Lung (tissue), 12 donors: Measurements from ENCODE around the gene BCAN. TPM values are rescaled to one million over a fixed set of nuclear protein-coding genes. Genes with fewer than 3 reads are reported as not detected.

ENCODE experiments used
- ATAC-seq: fragments of 200-7000 bp; cut with Tn5 transposase; one replicate; pipeline ENCODE4 v1.9.1; 2020; ENCODE audit warnings: moderate number of reproducible peaks; ENCODE audit not compliant: insufficient read depth, low FRiP score
- DNase-seq, 3 donors: peaks; one replicate each; pipeline ENCODE4 v3.0.0-alpha.2; 2013 to 2017
- H3K27ac ChIP-seq, 2 donors: one replicate each; pipeline ENCODE4 v1.5.1; 2013; ENCODE audit warnings: mild to moderate bottlenecking in 2 of 2, moderate library complexity in 2 of 2, control low read depth in 1 of 2, inconsistent platforms in 1 of 2, low read depth in 1 of 2, low read length in 1 of 2
- H3K27me3 ChIP-seq, 3 donors: one replicate each; pipeline ENCODE4 v1.5.1; 2013; ENCODE audit warnings: low read length in 2 of 3; ENCODE audit not compliant: control insufficient read depth in 3 of 3, insufficient read depth in 3 of 3
- H3K36me3 ChIP-seq, 4 donors: one replicate each; pipeline ENCODE4 v1.5.1; 2013; ENCODE audit warnings: low read length in 4 of 4, mild to moderate bottlenecking in 1 of 4, moderate library complexity in 1 of 4; ENCODE audit not compliant: control insufficient read depth in 4 of 4, insufficient read depth in 4 of 4
- H3K4me1 ChIP-seq, 5 donors: one replicate each; pipeline ENCODE4 v1.5.1; 2013; ENCODE audit warnings: low read length in 5 of 5, mild to moderate bottlenecking in 2 of 5, moderate library complexity in 1 of 5; ENCODE audit not compliant: control insufficient read depth in 5 of 5, insufficient read depth in 5 of 5
- H3K4me3 ChIP-seq: one replicate; pipeline ENCODE4 v1.5.1; 2013; ENCODE audit warnings: mild to moderate bottlenecking, control low read depth, moderate library complexity
- H3K9ac ChIP-seq, 2 donors: one replicate each; pipeline ENCODE4 v1.5.1; 2013; ENCODE audit warnings: low read length in 2 of 2, control low read depth in 1 of 2; ENCODE audit not compliant: insufficient read depth in 1 of 2
- H3K9me3 ChIP-seq, 4 donors: one replicate each; pipeline ENCODE4 v1.5.1; 2013; ENCODE audit warnings: low read length in 3 of 4, mild to moderate bottlenecking in 1 of 4, moderate library complexity in 1 of 4; ENCODE audit not compliant: control insufficient read depth in 4 of 4, insufficient read depth in 3 of 4
- WGBS, 2 donors: extraction: QIAGEN DNeasy Blood & Tissue Kit; methylation state at CpG; one replicate each; pipeline ENCODE4 v1.1.7; 2013; 5-methylcytosine and 5-hydroxymethylcytosine counted together
- polyA plus RNA-seq, 2 donors: library from polyadenylated mRNA; stranded (reverse); fragments of 200-250 nt; gene quantifications; one replicate each; pipeline ENCODE4 v1.2.1, GENCODE V29; 2013
- total RNA-seq, 2 donors: library from RNA; depleted of rRNA in 1 of 2; stranded (reverse); fragments of >200 nt in 1 of 2; gene quantifications; one replicate each; pipeline ENCODE4 v1.2.1, GENCODE V29; 2014 to 2021
- TF ChIP-seq, protein P1 (sequence below): IDR thresholded peaks from 2 replicates; pipeline ENCODE4 v1.5.1; 2012; ENCODE audit warnings: mild to moderate bottlenecking; ENCODE audit errors: control extremely low read depth, extremely low read depth
- donor health status: control.
- donor health status: control.
- donor health status: Bipolar disorder and iron deficiency.
- donor health status: healthy.
- donor health status: DM: yes; HTN: yes; CAD: no.

BCAN gene
- total and polyA plus RNA-seq, 4 donors = 0.05 to 1.1 (median 0.12) TPM

DNA sequence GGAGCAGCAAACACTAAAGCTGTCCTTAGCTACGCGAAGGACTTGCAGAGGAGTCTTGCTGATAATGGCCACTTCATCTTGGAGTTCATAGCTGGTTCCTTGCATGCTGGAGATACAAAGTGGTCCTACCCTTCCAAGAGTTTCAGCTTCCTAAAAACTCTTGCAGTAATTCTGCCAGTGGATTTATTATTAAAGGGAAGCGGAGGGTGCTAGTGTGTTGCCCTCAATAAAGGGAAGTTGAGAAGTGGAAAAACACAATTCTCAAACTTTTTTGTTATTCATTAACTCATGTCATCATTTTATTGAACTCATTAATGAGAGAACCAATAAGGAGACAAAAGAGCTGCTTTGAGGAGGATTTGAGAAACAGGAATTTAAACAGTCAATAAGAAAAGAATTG lies 29.3 kb upstream of the BCAN start:
- Histone ChIP-seq H3K9ac (no peak overlapping the region), H3K27ac (no peak overlapping the region), H3K9me3 (no peaks in the 10 kb centered on the region), H3K36me3 (no peaks in the 10 kb centered on the region), H3K4me3 (no peak overlapping the region), H3K27me3 (peaks cover 0 to 11% (median 5%) of the 10 kb centered on the region in 3 donors), H3K4me1 (peaks cover 0 to 8% (median 3%) of the 10 kb centered on the region in 5 donors)
- no peak for DNase-seq
- ATAC-seq = no peak
- TF ChIP-seq, protein P1, sequence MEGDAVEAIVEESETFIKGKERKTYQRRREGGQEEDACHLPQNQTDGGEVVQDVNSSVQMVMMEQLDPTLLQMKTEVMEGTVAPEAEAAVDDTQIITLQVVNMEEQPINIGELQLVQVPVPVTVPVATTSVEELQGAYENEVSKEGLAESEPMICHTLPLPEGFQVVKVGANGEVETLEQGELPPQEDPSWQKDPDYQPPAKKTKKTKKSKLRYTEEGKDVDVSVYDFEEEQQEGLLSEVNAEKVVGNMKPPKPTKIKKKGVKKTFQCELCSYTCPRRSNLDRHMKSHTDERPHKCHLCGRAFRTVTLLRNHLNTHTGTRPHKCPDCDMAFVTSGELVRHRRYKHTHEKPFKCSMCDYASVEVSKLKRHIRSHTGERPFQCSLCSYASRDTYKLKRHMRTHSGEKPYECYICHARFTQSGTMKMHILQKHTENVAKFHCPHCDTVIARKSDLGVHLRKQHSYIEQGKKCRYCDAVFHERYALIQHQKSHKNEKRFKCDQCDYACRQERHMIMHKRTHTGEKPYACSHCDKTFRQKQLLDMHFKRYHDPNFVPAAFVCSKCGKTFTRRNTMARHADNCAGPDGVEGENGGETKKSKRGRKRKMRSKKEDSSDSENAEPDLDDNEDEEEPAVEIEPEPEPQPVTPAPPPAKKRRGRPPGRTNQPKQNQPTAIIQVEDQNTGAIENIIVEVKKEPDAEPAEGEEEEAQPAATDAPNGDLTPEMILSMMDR = no peak
- WGBS, 2 donors = 40% methylated on average over 3 of the region's 3 CpGs

DNA sequence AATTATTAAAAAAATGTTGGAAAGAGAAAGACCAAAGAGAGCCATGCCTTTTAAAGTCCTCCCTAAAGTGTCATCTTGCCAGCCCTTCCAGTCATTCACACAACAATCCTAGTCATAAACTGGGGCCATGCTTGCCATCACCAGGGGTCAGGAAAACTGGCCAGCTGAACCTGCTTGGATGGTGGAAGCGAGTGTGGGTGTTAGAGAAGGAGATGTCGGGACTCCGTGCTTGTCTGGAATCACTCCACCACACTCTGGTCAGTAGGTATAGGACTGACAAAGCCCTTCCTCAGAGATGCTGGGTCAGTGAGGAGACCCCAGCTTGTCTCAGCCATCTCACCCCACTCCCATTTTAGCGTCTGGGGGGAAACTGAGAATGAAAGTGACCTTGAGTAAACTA lies 26.0 kb upstream of the BCAN start:
- DNase-seq (no peak), ATAC-seq (no peak)
- no peak overlapping the region for H3K9ac ChIP-seq
- H3K27me3 ChIP-seq = peaks cover 0 to 36% (median 16%) of the 10 kb centered on the region in 3 donors
- TF ChIP-seq, protein P1 = no peak
- peak overlapping the region in 1 of 2 donors; percentile 26 for H3K27ac ChIP-seq
- WGBS, 2 donors = 38 to 69% methylated on average over 4 of the region's 4 CpGs
- H3K4me1 ChIP-seq = peaks cover 0 to 8% (median 3%) of the 10 kb centered on the region in 5 donors
- no peak overlapping the region for H3K4me3 ChIP-seq
- no peaks in the 10 kb centered on the region for H3K9me3 ChIP-seq
- no peaks in the 10 kb centered on the region for H3K36me3 ChIP-seq

DNA sequence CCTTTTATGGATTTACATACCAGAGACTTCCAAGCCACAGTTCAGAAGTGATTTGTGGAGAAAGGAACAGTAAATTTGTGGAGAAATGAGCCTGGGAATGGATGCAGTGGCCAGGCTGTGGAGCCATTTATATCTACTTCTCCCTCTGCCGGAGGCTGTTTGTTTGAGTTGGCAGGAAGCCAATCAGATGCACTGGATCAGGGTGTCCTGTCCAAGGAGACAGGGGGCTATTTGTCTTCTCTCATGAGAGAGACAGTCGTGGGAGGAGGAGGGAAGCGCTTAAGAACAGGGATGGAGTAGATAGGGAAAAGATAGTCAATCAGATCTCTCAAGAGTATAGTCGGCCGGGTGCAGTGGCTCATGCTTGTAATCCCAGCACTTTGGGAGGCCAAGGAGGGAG lies 25.5 kb upstream of the BCAN start:
- Histone ChIP-seq H3K4me3 (no peak overlapping the region), H3K4me1 (peaks cover 0 to 8% (median 3%) of the 10 kb centered on the region in 5 donors), H3K36me3 (no peaks in the 10 kb centered on the region), H3K27me3 (peaks cover 0 to 41% (median 16%) of the 10 kb centered on the region in 3 donors), H3K27ac (no peak overlapping the region), H3K9ac (no peak overlapping the region), H3K9me3 (no peaks in the 10 kb centered on the region)
- ATAC-seq (no peak), DNase-seq (peak; percentile 31 to 70 (median 54))
- WGBS, 2 donors = 8 to 17% methylated on average over 5 of the region's 5 CpGs
- TF ChIP-seq, protein P1 = no peak
